WTC11 (cell line): ENCODE data around the gene BTK.

Experiments
- ATF2 ChIP-seq: sonication (generic); formaldehyde crosslinking; IDR thresholded peaks from 2 replicates; pipeline ENCODE4 v1.8.1; 2022; ENCODE audit warnings: low read depth, missing genetic modification reagents, borderline replicate concordance
- CTCF ChIP-seq: fragments of 200-600 bp; IDR thresholded peaks from 2 replicates; pipeline ENCODE4 v1.8.0; 2022; ENCODE audit warnings: antibody characterized with exemption

GRCh38 chrX:101427954-101428353 lies 42.0 kb upstream of the BTK start:
- no peak for TF ChIP-seq CTCF
- TF ChIP-seq ATF2, result no peak
